Tibial nerve (tissue), 4 donors: ENCODE results near the gene PLA2G4D. TPM values are rescaled to one million over a fixed set of nuclear protein-coding genes. Genes with fewer than 3 reads are reported as not detected.

Source experiments
- DNase-seq, 2 donors: peaks; one replicate each; pipeline ENCODE4 v3.0.0-alpha.2; 2019; ENCODE audit warnings: low spot score in 2 of 2
- H3K27ac ChIP-seq, 4 donors: fragments of 200-600 bp; sonication (generic) in 3 of 4; one replicate each; pipeline ENCODE4 v1.5.1; 2017 to 2019; ENCODE audit warnings: mild to moderate bottlenecking in 1 of 4
- H3K27me3 ChIP-seq, 2 donors: fragments of 200-600 bp; sonication (generic) in 1 of 2; one replicate each; pipeline versions ENCODE4 v1.5.1 to v1.6.0; 2017 to 2019
- H3K36me3 ChIP-seq, 3 donors: fragments of 200-600 bp; sonication (generic); one replicate each; pipeline ENCODE4 v1.5.1; 2018 to 2019
- H3K4me1 ChIP-seq, 4 donors: fragments of 200-600 bp; sonication (generic) in 3 of 4; one replicate each; pipeline ENCODE4 v1.5.1; 2017 to 2019
- H3K4me3 ChIP-seq, 4 donors: fragments of 200-600 bp; sonication (generic) in 3 of 4; one replicate each; pipeline ENCODE4 v1.5.1; 2017 to 2019; ENCODE audit warnings: mild to moderate bottlenecking in 1 of 4, moderate library complexity in 1 of 4
- H3K9me3 ChIP-seq, 4 donors: fragments of 200-600 bp; sonication (generic) in 3 of 4; one replicate each; pipeline ENCODE4 v1.5.1; 2017 to 2019
- CTCF ChIP-seq, 5 experiments: fragments of 200-600 bp in 3 of 5; fragments of 450-650 bp in 2 of 5; sonication (generic) in 3 of 5; IDR thresholded peaks; one replicate each; pipeline ENCODE4 v1.5.1; 2016 to 2019; ENCODE audit warnings: antibody characterized with exemption in 5 of 5, mild to moderate bottlenecking in 3 of 5, moderate library complexity in 2 of 5
- EP300 ChIP-seq, 2 donors: sonication (generic); formaldehyde crosslinking; IDR thresholded peaks; one replicate each; pipeline ENCODE4 v1.6.1; 2017; ENCODE audit warnings: antibody characterized with exemption in 2 of 2, mild to moderate bottlenecking in 1 of 2
- POLR2A ChIP-seq, 2 donors: fragments of 450-650 bp; IDR thresholded peaks; one replicate each; pipeline ENCODE4 v1.6.1; 2017; ENCODE audit warnings: antibody characterized with exemption in 2 of 2, mild to moderate bottlenecking in 2 of 2, moderate library complexity in 2 of 2
- WGBS, 2 donors: methylation state at CpG; one replicate each; pipeline ENCODE4 v1.1.5; 2018; 5-methylcytosine and 5-hydroxymethylcytosine counted together
- total RNA-seq, 4 donors: library from RNA; depleted of rRNA; stranded (reverse); fragments of >200 nt; gene quantifications; one replicate each; pipeline ENCODE4 v1.1.0, GENCODE V29; 2016

PLA2G4D gene
- total RNA-seq, 4 donors from 2014 or later: not detected

GRCh38 chr15:42131006-42131405 lies 36.6 kb upstream of the PLA2G4D start:
- Histone ChIP-seq H3K4me3 (no peak overlapping the region), H3K27ac (no peak overlapping the region), H3K4me1 (no peaks in the 10 kb centered on the region), H3K9me3 (no peaks in the 10 kb centered on the region), H3K27me3 (peaks cover 0 to 17% of the 10 kb centered on the region in 2 donors), H3K36me3 (no peaks in the 10 kb centered on the region)
- no peak for DNase-seq
- no peak for TF ChIP-seq EP300 (IDR thresholded peaks at IDR 0.05)
- no peak for TF ChIP-seq CTCF (IDR thresholded peaks at IDR 0.05)
- no peak for TF ChIP-seq POLR2A (IDR thresholded peaks at IDR 0.05)
- 100% methylated on average over 1 of the region's 1 CpG for WGBS, 2 donors

- Histone ChIP-seq H3K9me3 (no peaks in the 10 kb centered on the region), H3K27me3 (peaks cover 0 to 17% of the 10 kb centered on the region in 2 donors), H3K27ac (no peak overlapping the region), H3K4me1 (no peaks in the 10 kb centered on the region), H3K4me3 (no peak overlapping the region), H3K36me3 (no peaks in the 10 kb centered on the region)
- TF ChIP-seq CTCF (IDR thresholded peaks at IDR 0.05) (no peak), POLR2A (IDR thresholded peaks at IDR 0.05) (no peak)
- no peak for DNase-seq
- WGBS, 2 donors: 59 to 72% methylated on average over 6 to 8 of the region's 8 CpGs
Observed at GRCh38 chr15:42130246-42130986, 36.1 kb upstream of the PLA2G4D start.

- Histone ChIP-seq H3K9me3 (no peaks in the 10 kb centered on the region), H3K4me3 (no peak overlapping the region), H3K4me1 (no peaks in the 10 kb centered on the region), H3K27ac (no peak overlapping the region), H3K36me3 (no peaks in the 10 kb centered on the region), H3K27me3 (peaks cover 0 to 17% of the 10 kb centered on the region in 2 donors)
- TF ChIP-seq POLR2A (IDR thresholded peaks at IDR 0.05) (no peak), EP300 (IDR thresholded peaks at IDR 0.05) (no peak), CTCF (IDR thresholded peaks at IDR 0.05) (no peak)
- WGBS, 2 donors: 78% methylated on average over 2 of the region's 2 CpGs
- no peak for DNase-seq
Observed at GRCh38 chr15:42129364-42129763, 35.0 kb upstream of the PLA2G4D start.

GRCh38 chr15:42128476-42128875 lies 34.1 kb upstream of the PLA2G4D start:
- H3K4me3 ChIP-seq: no peak overlapping the region
- TF ChIP-seq POLR2A (IDR thresholded peaks at IDR 0.05) (no peak), CTCF (IDR thresholded peaks at IDR 0.05) (no peak), EP300 (IDR thresholded peaks at IDR 0.05) (no peak)
- 58 to 66% methylated on average over 6 of the region's 6 CpGs for WGBS, 2 donors
- H3K9me3 ChIP-seq: no peaks in the 10 kb centered on the region
- H3K36me3 ChIP-seq: no peaks in the 10 kb centered on the region
- peaks cover 0 to 17% of the 10 kb centered on the region in 2 donors for H3K27me3 ChIP-seq
- no peak for DNase-seq
- no peak overlapping the region for H3K27ac ChIP-seq
- H3K4me1 ChIP-seq: no peaks in the 10 kb centered on the region

- Histone ChIP-seq H3K4me3 (no peak overlapping the region), H3K27me3 (peaks cover 0 to 13% of the 10 kb centered on the region in 2 donors), H3K4me1 (no peaks in the 10 kb centered on the region), H3K36me3 (no peaks in the 10 kb centered on the region), H3K27ac (no peak overlapping the region), H3K9me3 (no peaks in the 10 kb centered on the region)
- TF ChIP-seq POLR2A (IDR thresholded peaks at IDR 0.05) (no peak), CTCF (IDR thresholded peaks at IDR 0.05) (no peak), EP300 (IDR thresholded peaks at IDR 0.05) (no peak)
- DNase-seq: no peak
- 94% methylated on average over 3 of the region's 3 CpGs for WGBS, 2 donors
Observed at GRCh38 chr15:42123546-42123945, 29.2 kb upstream of the PLA2G4D start.
